Activated CD4-positive, alpha-beta memory T cell treated with anti-CD3 and anti-CD28 coated beads, Interleukin-2, amount 10 ng/mL, durations not matched to agents 7 days and 5 days (primary cell): ENCODE data around the gene S1PR3. TPM values are rescaled to one million over a fixed set of nuclear protein-coding genes. Genes with fewer than 3 reads are reported as not detected.

ENCODE experiments used
- CTCF ChIA-PET: fragments of 350-600 bp; sonication (Branson Sonifier 250); formaldehyde crosslinking; loops from one replicate; lab custom pipeline; 2021; ENCODE audit warnings: antibody characterized with exemption, inconsistent platforms; lab: Charles Lee
- POLR2A ChIA-PET: fragments of 350-600 bp; sonication (Branson Sonifier 250); formaldehyde crosslinking; loops from one replicate; lab custom pipeline; 2021; ENCODE audit warnings: antibody characterized with exemption; lab: Charles Lee
- DNase-seq: peaks from one replicate; pipeline ENCODE4 v3.0.0-alpha.2; 2020
- H3K27ac Mint-ChIP-seq: one replicate; pipeline ENCODE4 v1.8.0; 2021; ENCODE audit warnings: mild to moderate bottlenecking, mixed read lengths
- H3K27me3 Mint-ChIP-seq: one replicate; pipeline ENCODE4 v1.8.0; 2021; ENCODE audit warnings: mixed read lengths
- H3K36me3 Mint-ChIP-seq: one replicate; pipeline ENCODE4 v1.8.0; 2021; ENCODE audit warnings: low read depth, mixed read lengths
- H3K4me1 Mint-ChIP-seq: one replicate; pipeline ENCODE4 v1.8.0; 2021; ENCODE audit warnings: mixed read lengths
- H3K4me3 Mint-ChIP-seq: one replicate; pipeline ENCODE4 v1.8.0; 2021; ENCODE audit warnings: mild to moderate bottlenecking, mixed read lengths
- H3K9me3 Mint-ChIP-seq: one replicate; pipeline ENCODE4 v1.8.0; 2021; ENCODE audit warnings: mixed read lengths
- total RNA-seq, 2 experiments: library from RNA; stranded (reverse); gene quantifications; one replicate each; pipeline ENCODE4 v1.2.3, GENCODE V29; 2021

The S1PR3 gene
- total RNA-seq, 2 experiments from 2014 or later, result not detected

- H3K27me3 Mint-ChIP-seq, result peaks cover 10% of the 10 kb centered on the region
- H3K36me3 Mint-ChIP-seq, result no peaks in the 10 kb centered on the region
- POLR2A ChIA-PET, result no interaction called here
- no peak overlapping the region for H3K27ac Mint-ChIP-seq
- DNase-seq, result no peak
- peaks cover 3% of the 10 kb centered on the region for H3K9me3 Mint-ChIP-seq
- no peaks in the 10 kb centered on the region for H3K4me1 Mint-ChIP-seq
- H3K4me3 Mint-ChIP-seq, result no peak overlapping the region
- CTCF ChIA-PET, result no interaction called here
Measured at GRCh38 chr9:89026876-89027275, 35.6 kb downstream of the S1PR3 start.

GRCh38 chr9:89029788-89030187 lies 38.5 kb downstream of the S1PR3 start:
- peaks cover 14% of the 10 kb centered on the region for H3K27me3 Mint-ChIP-seq
- no peak overlapping the region for H3K4me3 Mint-ChIP-seq
- CTCF ChIA-PET, result no interaction called here
- H3K4me1 Mint-ChIP-seq, result no peaks in the 10 kb centered on the region
- H3K9me3 Mint-ChIP-seq, result peaks cover 3% of the 10 kb centered on the region
- H3K27ac Mint-ChIP-seq, result no peak overlapping the region
- POLR2A ChIA-PET, result no interaction called here
- no peak for DNase-seq
- no peaks in the 10 kb centered on the region for H3K36me3 Mint-ChIP-seq

DNA sequence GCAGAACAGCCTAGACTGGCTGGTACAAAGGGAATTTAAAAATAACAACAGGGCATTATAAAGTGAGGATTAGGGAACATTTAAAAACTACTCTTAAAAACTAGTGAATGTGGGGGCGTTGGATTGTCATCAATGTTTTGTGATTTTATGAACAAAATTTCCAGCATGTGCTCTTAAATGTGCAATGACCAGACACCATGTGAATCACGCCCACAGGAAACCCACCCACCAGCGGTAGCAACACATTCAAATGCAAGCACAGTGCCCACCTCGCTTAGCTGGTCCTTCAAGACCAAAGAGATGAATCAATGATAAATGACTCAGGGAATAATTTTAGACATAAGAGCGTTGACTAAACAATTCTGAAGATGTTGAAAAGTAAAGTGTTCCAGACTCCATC lies 40.9 kb downstream of the S1PR3 start:
- Mint-ChIP-seq H3K27ac (no peak overlapping the region), H3K27me3 (peaks cover 17% of the 10 kb centered on the region), H3K9me3 (peaks cover 3% of the 10 kb centered on the region), H3K4me3 (no peak overlapping the region), H3K4me1 (no peaks in the 10 kb centered on the region), H3K36me3 (no peaks in the 10 kb centered on the region)
- ChIA-PET POLR2A (no interaction called here), CTCF (no interaction called here)
- no peak for DNase-seq

GRCh38 chr9:89032661-89033060 lies 41.4 kb downstream of the S1PR3 start:
- peaks cover 17% of the 10 kb centered on the region for H3K27me3 Mint-ChIP-seq
- H3K4me1 Mint-ChIP-seq, result no peaks in the 10 kb centered on the region
- no peak overlapping the region for H3K27ac Mint-ChIP-seq
- no peak for DNase-seq
- CTCF ChIA-PET, result no interaction called here
- H3K36me3 Mint-ChIP-seq, result no peaks in the 10 kb centered on the region
- peaks cover 3% of the 10 kb centered on the region for H3K9me3 Mint-ChIP-seq
- H3K4me3 Mint-ChIP-seq, result no peak overlapping the region
- POLR2A ChIA-PET, result no interaction called here

DNA sequence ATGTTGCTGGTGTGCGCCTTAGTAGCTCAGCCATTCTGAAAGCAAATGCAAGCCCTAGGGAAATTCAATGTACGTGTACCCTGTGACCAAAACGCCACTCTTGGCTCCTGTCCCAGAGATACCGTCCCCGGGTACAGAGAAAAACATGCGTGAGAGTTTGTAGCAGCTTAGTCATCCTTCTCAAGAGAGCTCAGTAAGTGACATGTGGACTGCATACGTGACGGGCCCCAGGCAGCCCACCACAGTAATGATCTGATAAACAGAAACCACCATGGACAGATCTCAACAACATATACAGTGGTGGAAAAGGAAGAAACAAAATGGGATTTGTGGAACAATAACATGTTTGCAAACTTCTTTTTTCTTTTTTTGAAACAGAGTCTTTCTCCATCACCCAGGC lies 45.1 kb downstream of the S1PR3 start:
- DNase-seq, result no peak
- Mint-ChIP-seq H3K9me3 (no peaks in the 10 kb centered on the region), H3K36me3 (no peaks in the 10 kb centered on the region), H3K4me3 (no peak overlapping the region), H3K27ac (no peak overlapping the region), H3K4me1 (no peaks in the 10 kb centered on the region), H3K27me3 (peaks cover 8% of the 10 kb centered on the region)
- ChIA-PET CTCF (no interaction called here), POLR2A (no interaction called here)

DNA sequence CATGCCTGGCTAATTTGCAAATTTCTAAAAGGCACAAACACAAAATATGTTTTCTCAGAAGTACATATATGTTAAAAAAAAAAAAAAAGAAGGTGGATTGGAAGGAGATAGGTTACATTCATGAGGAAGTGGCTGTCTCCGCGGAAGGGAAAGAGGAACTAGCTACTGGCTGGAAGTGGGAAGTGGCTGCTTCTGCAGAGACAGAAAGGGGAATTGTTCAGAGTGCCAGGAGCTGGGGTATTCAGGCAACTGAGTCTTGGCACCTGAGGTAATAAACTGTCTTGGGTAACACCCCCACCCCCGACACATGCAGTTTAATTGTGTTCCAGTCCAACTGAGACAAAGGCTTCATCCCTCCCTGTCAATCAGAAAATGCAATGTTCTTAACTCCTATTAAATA lies 45.6 kb downstream of the S1PR3 start:
- Mint-ChIP-seq H3K9me3 (no peaks in the 10 kb centered on the region), H3K4me1 (no peaks in the 10 kb centered on the region), H3K36me3 (no peaks in the 10 kb centered on the region), H3K27me3 (peaks cover 7% of the 10 kb centered on the region), H3K27ac (no peak overlapping the region), H3K4me3 (no peak overlapping the region)
- ChIA-PET CTCF (no interaction called here), POLR2A (no interaction called here)
- no peak for DNase-seq

DNA sequence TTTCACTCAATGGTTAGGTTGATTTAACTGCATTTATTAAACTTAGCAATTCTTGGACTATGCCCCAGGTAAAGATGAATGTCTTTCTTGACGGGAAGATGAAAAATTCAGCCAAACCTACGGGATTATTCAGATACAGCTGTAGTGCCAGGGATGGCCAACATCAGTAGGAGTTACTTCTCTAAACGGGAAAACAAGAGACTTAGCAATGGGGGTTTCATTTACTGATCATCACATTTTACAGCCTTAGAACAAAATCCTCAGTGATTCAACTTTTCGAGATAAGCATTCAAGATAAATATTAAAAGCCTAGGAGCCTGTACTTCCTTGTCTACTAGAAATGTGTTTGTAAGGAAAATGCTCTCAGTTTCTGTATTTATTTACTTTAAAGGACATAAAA lies 46.1 kb downstream of the S1PR3 start:
- H3K4me3 Mint-ChIP-seq, result no peak overlapping the region
- ChIA-PET CTCF (no interaction called here), POLR2A (no interaction called here)
- no peaks in the 10 kb centered on the region for H3K36me3 Mint-ChIP-seq
- no peak overlapping the region for H3K27ac Mint-ChIP-seq
- H3K9me3 Mint-ChIP-seq, result no peaks in the 10 kb centered on the region
- H3K27me3 Mint-ChIP-seq, result peaks cover 5% of the 10 kb centered on the region
- DNase-seq, result no peak
- H3K4me1 Mint-ChIP-seq, result no peaks in the 10 kb centered on the region

DNA sequence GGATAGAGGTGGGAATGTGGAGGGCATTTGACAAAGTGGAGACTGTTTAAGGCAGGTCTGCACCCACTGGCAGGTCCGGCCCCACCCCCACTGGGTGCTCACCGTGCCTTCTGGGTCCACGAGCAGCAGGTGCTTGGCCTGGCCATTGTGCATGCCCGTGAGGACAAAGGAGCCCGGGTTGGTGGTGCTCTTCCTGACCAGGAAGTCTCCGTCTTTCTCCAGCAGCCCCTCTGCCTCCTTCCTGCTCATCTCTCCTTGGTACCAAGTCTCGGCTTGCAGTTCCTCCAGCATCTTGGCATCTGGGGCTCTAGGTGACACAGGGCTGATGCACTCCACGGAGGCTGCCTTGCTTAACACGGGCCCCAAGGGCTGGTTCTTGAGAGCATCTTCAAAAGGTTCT lies 46.6 kb downstream of the S1PR3 start:
- POLR2A ChIA-PET, result no interaction called here
- Mint-ChIP-seq H3K36me3 (no peaks in the 10 kb centered on the region), H3K4me1 (no peaks in the 10 kb centered on the region), H3K9me3 (no peaks in the 10 kb centered on the region), H3K27ac (no peak overlapping the region), H3K4me3 (no peak overlapping the region), H3K27me3 (peaks cover 5% of the 10 kb centered on the region)
- CTCF ChIA-PET, result no interaction called here
- DNase-seq, result no peak

- no peak for DNase-seq
- Mint-ChIP-seq H3K27ac (no peak overlapping the region), H3K9me3 (no peaks in the 10 kb centered on the region), H3K4me1 (no peaks in the 10 kb centered on the region), H3K27me3 (peaks cover 5% of the 10 kb centered on the region), H3K4me3 (no peak overlapping the region), H3K36me3 (no peaks in the 10 kb centered on the region)
- POLR2A ChIA-PET, result no interaction called here
- CTCF ChIA-PET, result no interaction called here
Measured at GRCh38 chr9:89038382-89039103, 47.3 kb downstream of the S1PR3 start.

- Mint-ChIP-seq H3K4me3 (no peak overlapping the region), H3K27ac (no peak overlapping the region), H3K27me3 (peaks cover 5% of the 10 kb centered on the region), H3K9me3 (no peaks in the 10 kb centered on the region), H3K36me3 (no peaks in the 10 kb centered on the region), H3K4me1 (no peaks in the 10 kb centered on the region)
- ChIA-PET CTCF (no interaction called here), POLR2A (no interaction called here)
- no peak for DNase-seq
Measured at GRCh38 chr9:89039104-89039465, 47.8 kb downstream of the S1PR3 start.

- ChIA-PET CTCF (no interaction called here), POLR2A (no interaction called here)
- peaks cover 3% of the 10 kb centered on the region for H3K27me3 Mint-ChIP-seq
- no peak for DNase-seq
- H3K36me3 Mint-ChIP-seq, result no peaks in the 10 kb centered on the region
- H3K4me1 Mint-ChIP-seq, result no peaks in the 10 kb centered on the region
- no peak overlapping the region for H3K4me3 Mint-ChIP-seq
- no peaks in the 10 kb centered on the region for H3K9me3 Mint-ChIP-seq
- no peak overlapping the region for H3K27ac Mint-ChIP-seq
Measured at GRCh38 chr9:89039664-89040063, 48.4 kb downstream of the S1PR3 start.

GRCh38 chr9:89042984-89043383 lies 51.7 kb downstream of the S1PR3 start:
- Mint-ChIP-seq H3K27ac (no peak overlapping the region), H3K4me1 (no peaks in the 10 kb centered on the region), H3K4me3 (no peak overlapping the region), H3K27me3 (peaks cover 2% of the 10 kb centered on the region), H3K9me3 (no peaks in the 10 kb centered on the region), H3K36me3 (no peaks in the 10 kb centered on the region)
- no peak for DNase-seq
- CTCF ChIA-PET, result no interaction called here
- POLR2A ChIA-PET, result no interaction called here

DNA sequence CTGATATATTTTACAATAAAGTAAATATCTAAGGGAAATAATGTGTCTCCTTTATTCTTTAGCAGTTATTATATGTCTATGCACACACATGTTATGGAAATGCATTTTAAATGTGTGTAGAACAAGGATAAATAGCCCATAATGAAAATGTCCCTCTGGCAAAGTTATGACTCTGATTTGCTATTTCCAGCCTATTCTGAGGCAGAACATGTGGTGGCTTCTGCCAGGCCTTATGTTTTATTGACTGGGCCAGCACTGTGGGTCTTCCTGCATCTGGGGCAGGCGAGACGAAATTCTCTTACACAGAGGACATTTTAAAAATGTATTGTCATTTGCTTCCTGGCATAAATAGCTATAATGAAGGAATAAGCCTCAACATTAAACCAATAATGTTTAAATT lies 52.8 kb downstream of the S1PR3 start:
- no peak for DNase-seq
- no peaks in the 10 kb centered on the region for H3K9me3 Mint-ChIP-seq
- no peak overlapping the region for H3K4me3 Mint-ChIP-seq
- ChIA-PET POLR2A (no interaction called here), CTCF (no interaction called here)
- peaks cover 4% of the 10 kb centered on the region for H3K27me3 Mint-ChIP-seq
- no peaks in the 10 kb centered on the region for H3K4me1 Mint-ChIP-seq
- no peak overlapping the region for H3K27ac Mint-ChIP-seq
- H3K36me3 Mint-ChIP-seq, result no peaks in the 10 kb centered on the region

DNA sequence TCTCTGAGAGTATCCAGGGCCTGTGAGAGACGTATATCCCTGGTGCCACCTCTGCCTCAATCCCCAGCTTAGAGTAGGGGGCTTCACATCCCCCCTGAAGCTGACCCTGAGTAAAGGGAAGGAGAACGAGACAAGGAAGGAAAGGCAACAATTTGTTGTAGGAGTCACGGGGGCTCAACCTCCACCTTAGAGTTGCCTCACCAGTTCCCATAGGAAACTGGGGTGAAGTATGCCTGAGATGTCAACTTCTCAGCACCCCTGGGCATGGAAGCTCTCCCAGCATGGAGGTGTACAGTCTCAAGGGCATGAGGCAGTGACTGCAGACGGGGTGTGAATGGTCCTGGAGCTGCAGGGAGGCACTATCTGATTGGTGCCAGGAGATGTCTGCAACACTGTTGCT lies 53.6 kb downstream of the S1PR3 start:
- no peaks in the 10 kb centered on the region for H3K9me3 Mint-ChIP-seq
- ChIA-PET CTCF (no interaction called here), POLR2A (no interaction called here)
- H3K4me3 Mint-ChIP-seq, result no peak overlapping the region
- H3K36me3 Mint-ChIP-seq, result no peaks in the 10 kb centered on the region
- no peak overlapping the region for H3K27ac Mint-ChIP-seq
- no peak for DNase-seq
- H3K27me3 Mint-ChIP-seq, result peaks cover 4% of the 10 kb centered on the region
- H3K4me1 Mint-ChIP-seq, result no peaks in the 10 kb centered on the region
